ENCODE results near the gene TANK.
"Not testable (repeated sequence)": the region's sequence is repeated elsewhere in the genome, so short reads cannot be mapped to it uniquely, and the experiment has no call there.

TANK gene

GRCh38 chr2:161169335-161169734, 9.1 kb downstream of the TANK start:
- no peak for DNase-seq (ENCODE audit: low spot score)

GRCh38 chr2:161170377-161170776, 10.1 kb downstream of the TANK start:
- DNase-seq (ENCODE audit: low spot score) = no peak

- DNase-seq (ENCODE audit: low spot score) = no peak
Observed at GRCh38 chr2:161170958-161171932, 11.0 kb downstream of the TANK start.

DNA sequence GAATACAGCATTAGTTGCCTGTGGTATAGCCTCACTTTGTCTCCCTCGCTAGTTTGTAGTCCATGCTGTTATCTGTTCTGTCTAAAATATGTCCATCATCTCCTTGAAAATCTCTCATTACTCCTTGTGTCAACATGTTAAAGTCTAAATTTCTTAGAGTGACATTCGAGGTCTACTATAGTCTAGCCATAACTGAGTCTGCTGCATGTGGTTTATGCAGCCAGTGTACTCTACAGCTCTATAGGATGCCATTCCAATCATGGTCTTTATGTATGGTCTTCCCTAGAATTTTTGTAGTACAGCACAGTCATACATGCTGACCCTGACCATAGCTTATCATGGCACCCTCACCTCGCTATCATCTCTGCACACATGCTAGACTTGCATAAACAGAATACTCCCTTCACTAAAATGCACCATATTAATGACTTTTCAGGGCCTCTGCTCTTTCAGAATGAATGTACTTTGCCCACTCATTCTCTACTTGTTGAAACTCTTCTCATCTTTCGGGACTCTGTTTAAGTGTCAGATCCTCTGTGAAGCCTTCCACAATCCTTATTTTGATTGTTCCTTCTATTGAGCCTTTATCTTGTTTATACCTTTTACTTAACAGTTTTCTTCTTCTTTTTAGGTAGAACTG, 12.8 kb downstream of the TANK start:
- peak; percentile 71 for DNase-seq (ENCODE audit: low spot score)

- DNase-seq (ENCODE audit: low spot score) = no peak
Observed at GRCh38 chr2:161173541-161174194, 13.4 kb downstream of the TANK start.

DNA sequence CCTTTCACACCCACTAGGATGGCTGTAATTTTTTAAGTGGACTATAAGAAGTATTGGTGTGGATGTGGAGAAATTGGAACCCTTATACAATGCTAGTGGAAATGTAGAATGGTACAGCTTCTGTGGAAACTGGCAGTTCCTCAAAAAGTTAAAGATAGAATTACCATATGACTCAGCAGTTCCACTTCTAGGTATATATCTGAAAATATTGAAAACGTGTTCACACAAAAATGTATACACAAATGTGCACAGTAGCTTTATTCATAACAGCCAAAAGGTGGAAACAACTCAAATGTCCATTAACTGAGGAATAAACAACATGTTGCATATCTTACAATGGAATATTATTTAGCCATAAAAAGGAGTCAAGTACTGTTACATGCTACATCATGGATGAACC, 17.7 kb downstream of the TANK start:
- DNase-seq (ENCODE audit: low spot score) = no peak

- DNase-seq (ENCODE audit: low spot score) = no peak
Observed at GRCh38 chr2:161178756-161179155, 18.5 kb downstream of the TANK start.

DNA sequence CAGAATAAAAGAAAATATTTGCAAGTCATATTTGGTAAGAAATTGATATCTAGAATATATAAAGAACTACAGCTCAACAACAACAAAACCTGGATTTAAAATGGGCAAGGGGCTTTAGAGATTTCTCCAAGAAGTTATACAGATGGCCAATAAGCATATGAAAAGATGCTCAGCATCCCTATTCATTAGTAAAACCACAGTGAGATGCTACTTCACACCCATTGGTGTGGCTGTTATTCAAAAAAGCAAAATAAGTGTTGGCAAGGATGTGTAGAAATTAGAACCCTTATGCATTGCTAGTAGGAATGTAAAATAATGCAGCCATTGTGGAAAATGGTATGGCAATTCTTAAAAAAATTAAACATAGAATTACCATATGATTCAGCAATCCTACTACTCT, 29.8 kb downstream of the TANK start:
- no peak for DNase-seq (ENCODE audit: low spot score)

DNA sequence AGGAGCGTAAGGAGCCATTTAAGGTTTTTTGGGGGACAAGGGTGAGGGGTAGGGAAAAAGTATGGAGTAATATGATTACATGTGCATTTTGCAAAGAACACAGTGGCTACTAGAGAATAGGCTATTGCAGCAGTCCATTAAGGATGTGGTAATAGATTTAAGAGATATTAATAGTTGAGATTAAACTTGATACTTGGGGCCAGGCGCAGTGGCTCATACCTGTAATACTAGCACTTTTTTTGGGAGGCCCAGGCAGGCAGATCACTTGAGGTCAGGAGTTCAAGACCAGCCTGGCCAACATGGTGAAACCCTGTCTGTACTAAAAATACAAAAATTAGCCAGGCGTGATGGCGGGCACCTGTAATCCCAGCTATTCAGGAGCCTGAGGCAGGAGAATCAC, 35.4 kb downstream of the TANK start:
- DNase-seq (ENCODE audit: low spot score) = not testable (repeated sequence)

GRCh38 chr2:161199912-161200701, 39.9 kb downstream of the TANK start:
- peak; percentile 41 for DNase-seq (ENCODE audit: low spot score)

DNA sequence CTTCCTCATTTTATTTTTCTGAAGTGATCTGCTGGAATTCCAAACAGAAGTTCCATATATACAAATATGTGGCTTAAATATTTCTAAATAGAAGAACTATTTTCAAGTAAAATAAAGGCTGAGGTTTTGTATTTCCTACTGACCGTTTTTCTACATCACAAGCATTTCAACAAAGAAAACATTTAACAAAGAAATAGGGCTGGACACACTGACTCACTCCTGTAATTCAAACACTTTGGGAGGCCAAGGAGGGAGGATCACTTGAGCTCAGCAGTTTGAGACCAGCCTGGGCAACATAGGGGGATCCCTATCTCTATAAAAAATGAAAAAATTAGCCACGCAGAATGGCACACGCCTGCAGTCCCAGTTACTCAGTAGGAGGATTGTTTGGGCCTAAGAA, 44.6 kb downstream of the TANK start:
- no peak for DNase-seq (ENCODE audit: low spot score)

DNA sequence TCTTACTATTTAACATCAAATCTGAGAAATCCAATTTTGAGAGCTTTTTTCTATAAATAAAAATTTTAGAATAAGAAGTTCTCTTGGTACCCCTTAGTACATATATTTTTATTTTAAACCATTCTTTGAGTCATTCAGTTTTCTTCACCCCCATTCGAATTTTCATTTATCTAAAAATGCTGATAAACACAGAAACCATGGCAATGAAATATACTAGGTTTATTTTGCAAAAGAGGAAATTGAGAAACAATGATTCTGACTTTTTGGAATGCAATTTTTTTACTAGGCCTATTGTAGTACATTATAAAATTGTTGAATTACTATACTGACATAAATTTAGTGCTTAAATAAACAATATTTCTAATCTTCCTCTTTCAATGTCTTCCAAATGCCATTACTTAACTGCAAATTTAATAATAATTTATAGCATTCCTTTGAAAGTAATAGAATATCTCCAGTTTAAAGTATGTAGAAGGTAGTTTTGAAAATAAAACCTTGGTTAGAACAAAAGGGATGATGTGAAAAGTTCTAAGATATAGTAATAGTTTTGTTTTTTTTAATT, 46.3 kb downstream of the TANK start:
- DNase-seq (ENCODE audit: low spot score) = no peak

GRCh38 chr2:161207941-161208340, 47.7 kb downstream of the TANK start:
- DNase-seq (ENCODE audit: low spot score) = no peak

- peak; percentile 22 for DNase-seq (ENCODE audit: low spot score)
Observed at GRCh38 chr2:161208527-161209139, 48.4 kb downstream of the TANK start.

GRCh38 chr2:161209902-161210301, 49.7 kb downstream of the TANK start:
- no peak for DNase-seq (ENCODE audit: low spot score)

DNA sequence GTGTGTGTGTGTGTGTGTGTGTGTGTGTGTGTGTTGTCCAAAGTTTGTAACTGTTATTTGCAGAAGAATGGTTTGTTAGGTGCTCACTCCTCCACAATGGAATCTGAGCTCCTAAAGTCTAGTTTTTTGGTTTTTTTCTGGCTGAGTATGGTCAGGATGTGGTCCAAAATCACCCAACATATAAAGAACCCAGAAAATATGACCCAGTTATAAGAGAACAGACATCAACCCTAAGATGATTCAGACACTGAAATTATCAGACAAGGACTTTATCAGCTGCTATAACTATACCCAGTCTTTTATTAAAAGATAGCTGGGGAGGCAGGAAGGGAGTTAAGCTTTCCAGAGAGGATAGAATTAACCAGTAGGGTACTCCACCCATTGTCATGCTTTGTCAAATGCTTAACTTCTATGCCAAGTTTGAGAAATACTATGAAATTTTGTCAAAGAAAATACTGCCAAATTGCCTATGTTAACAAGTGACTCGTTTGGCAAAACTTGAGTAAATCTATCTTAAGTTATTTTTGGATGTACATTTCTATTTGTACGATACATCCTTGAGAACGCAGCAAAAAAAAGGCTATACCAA, 57.5 kb downstream of the TANK start:
- DNase-seq (ENCODE audit: low spot score) = no peak

DNA sequence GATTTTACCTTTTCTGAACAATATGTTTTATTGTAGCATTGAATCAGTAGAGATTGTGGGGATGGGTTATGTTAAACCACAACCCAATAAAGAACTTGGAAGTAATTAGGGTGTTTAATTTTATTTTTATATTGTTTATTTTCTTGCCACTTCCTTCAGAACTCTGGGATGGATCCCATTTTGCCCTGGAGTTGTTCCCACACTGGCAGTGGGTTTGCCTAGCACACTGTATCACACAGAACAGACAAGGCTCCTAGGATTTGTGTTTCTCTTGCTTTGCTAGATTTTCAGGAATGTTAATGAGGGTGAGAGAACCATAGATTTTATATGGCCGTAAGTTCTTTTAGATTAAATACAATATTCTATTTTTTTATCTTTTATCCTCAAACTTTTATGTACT, 59.0 kb downstream of the TANK start:
- no peak for DNase-seq (ENCODE audit: low spot score)

DNA sequence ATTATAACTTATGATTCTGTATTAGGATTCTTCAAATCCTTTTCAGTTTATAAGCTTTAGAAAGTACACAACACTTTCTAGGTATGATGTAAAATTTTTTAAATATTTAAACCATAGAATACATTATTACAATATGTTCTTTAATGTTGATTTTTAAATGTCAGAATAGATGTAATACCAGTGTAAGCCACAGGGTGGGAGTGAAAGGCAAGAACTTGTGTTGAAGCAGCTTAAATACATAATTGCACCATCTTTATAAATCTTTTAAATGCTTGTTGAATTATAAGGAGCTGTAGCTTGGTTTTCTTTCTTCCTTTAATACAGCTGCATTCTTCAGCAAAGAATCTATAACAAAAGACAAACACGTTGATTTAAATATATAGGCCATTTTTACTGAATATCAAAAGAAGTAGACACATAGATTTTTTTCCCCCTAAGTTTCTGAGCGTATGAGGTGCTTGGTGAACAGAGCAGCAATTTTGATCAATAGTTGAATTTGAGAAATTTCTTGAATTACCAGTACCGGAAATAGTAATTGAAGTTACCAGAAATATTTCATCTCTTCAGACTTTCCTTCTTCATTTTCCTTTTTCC, 63.0 kb downstream of the TANK start:
- peak; percentile 46 for DNase-seq (ENCODE audit: low spot score)

GRCh38 chr2:161228511-161229240, 68.4 kb downstream of the TANK start:
- no peak for DNase-seq (ENCODE audit: low spot score)

GRCh38 chr2:161230959-161231358, 70.7 kb downstream of the TANK start:
- no peak for DNase-seq (ENCODE audit: low spot score)
